HG03460 (cell line): ENCODE results near the gene LCN15.
"Not testable (repeated sequence)": the region's sequence is repeated elsewhere in the genome, so short reads cannot be mapped to it uniquely, and the experiment has no call there.

Experiments used
- ATAC-seq: cut with Tn5 transposase; IDR thresholded peaks from one replicate; pipeline ENCODE4 v1.9.1; 2021; ENCODE audit not compliant: unreplicated experiment

The LCN15 gene

DNA sequence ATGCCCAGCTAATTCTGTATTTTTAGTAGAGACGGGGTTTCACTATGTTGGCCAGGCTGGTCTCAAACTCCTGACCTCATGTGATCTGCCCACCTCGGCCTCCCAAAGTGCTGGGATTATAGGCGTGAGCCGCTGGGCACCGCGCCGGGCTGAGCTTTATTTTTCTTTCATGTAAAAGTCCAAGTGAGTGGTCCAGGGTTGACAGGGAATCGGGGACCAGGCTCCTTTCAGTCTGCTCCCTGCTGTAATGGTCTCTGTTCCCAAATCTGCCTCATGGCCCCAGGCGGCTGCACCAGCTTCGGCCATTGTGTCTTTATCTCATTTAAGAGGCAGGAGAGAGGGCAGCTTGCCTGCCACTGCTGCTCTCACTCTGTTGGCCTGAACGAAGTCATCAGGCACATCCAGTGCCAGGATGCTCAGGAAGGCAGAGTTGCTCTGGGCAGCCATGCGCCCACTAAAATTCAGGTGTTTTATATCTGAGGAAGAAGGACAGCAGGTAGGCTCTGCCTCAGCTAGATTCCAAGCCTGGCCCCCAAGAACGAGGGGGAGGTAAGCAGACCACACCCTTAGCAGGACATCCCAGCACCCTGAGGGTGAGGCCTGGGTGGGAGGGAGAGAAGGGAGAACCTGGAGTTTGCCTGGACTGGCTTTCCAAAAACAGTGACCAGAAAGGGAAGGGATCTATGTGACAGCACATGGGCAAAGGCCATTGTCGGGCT is 30.1 kb upstream of the LCN15 start:
- ATAC-seq = no peak

DNA sequence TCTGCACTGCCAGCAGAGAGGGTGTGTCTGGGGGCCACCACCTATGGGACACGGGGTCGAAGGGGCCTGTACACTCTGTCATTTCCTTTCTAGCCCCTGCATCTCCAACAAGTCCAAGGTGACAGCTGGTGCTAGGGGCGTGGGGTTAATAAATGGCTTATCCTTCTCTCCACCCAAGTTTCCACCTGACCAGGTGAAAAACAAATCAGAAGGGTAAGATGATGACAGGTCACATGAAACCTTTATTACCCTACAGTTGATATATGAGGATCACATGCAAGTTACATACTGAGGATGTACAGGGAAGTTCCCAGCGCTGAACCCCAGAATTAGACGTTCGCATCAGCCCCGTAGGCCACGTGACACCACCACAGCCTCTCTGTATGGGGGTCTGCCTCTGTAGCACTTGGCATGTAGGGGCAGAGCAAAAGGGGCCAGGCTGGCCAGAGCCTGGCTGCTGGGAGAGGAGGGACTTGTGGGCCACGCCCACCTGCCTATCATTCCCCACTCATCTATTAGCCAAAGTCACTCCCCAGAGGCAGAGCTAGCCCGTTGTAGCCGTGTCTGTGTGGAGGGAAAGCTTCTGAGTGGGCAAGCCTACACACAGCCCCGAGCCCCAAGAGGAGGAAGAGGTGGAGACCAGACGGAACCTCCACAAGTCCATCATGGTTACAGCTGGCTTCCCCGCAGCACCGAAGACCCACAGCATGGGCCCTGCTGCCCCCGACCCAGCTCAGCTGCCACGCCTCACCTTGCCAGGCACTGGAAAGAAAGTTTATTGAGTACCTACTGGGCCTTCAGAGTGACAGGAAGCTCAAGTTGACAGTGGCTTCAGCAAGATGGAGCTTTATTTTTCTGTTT is 29.0 kb upstream of the LCN15 start:
- no peak for ATAC-seq

- ATAC-seq = no peak
These were observed 28.2 kb upstream of the LCN15 start for GRCh38 chr9:136792321-136793085.

DNA sequence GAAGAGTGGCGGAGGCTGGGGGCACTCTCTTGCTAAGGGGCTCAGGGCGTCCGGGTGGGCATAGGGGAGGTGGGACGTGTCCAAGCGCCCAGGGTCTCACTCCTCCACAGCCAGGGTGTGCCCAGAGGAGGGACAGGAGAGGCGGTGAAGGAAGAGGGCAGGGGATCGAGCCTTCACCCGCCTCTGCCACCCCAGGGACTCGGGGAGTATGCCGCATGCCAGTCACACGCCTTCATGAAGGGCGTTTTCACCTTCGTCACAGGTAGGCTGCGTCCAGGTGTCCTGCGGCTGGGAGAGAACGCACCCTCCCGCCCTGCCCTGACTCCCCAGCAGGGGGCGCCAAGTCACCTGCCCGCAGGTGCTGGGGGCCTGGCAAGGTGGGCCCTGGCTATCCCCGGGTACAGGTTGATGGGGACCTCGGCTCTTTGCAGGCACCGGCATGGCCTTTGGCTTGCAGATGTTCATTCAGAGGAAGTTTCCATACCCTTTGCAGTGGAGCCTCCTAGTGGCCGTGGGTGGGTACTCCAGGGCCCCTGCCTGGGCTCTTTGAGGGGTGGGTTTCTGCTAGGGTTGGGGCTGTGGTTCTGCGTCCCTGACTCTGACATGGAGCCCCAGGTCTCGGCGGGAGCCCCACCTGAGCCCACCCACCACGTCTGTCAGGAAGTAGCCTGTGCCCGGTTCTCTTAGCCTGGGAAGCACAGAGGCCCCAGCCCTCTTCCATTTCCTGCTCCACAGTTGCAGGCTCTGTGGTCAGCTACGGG is 27.4 kb upstream of the LCN15 start:
- ATAC-seq = peak; percentile 14

- peak; percentile 81 for ATAC-seq
These were observed 26.6 kb upstream of the LCN15 start, which contains the start of gene TMEM141 for GRCh38 chr9:136790640-136791515. Gene TMEM141, plus strand, starts transcription at chr9:136791344. Its CDS starts 27 bp downstream, at chr9:136791371.

GRCh38 chr9:136789523-136789937 is 25.2 kb upstream of the LCN15 start:
- ATAC-seq = no peak

GRCh38 chr9:136788644-136789522 is 24.6 kb upstream of the LCN15 start:
- not testable (repeated sequence) for ATAC-seq

- no peak for ATAC-seq
These were observed 23.5 kb upstream of the LCN15 start for GRCh38 chr9:136787690-136788400.

- not testable (repeated sequence) for ATAC-seq
These were observed 22.7 kb upstream of the LCN15 start for GRCh38 chr9:136786983-136787382.

- no peak for ATAC-seq
These were observed 22.1 kb upstream of the LCN15 start for GRCh38 chr9:136786451-136786850.

- not testable (repeated sequence) for ATAC-seq
These were observed 21.4 kb upstream of the LCN15 start for GRCh38 chr9:136785565-136786355.

DNA sequence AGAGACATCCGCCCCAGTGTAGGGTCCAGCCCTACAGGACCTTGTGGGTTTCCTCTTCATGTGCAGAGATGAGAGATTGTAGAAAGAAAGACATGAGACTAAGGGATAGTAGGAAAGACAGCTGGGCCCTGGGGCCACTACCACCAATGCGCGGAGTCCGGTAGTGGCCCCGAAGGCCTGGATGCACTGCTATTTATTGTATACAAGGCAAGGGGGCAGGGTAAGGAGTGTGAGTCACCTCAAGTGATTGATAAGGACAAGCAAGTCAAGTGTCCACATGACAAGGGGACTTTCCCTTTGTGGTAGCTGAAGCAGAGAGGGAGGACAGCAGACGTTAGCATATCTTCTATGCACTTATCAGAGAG is 20.7 kb upstream of the LCN15 start:
- ATAC-seq = no peak

- no peak for ATAC-seq
These were observed 20.1 kb upstream of the LCN15 start for GRCh38 chr9:136784249-136784996.

GRCh38 chr9:136782452-136782851 is 18.1 kb upstream of the LCN15 start:
- ATAC-seq = no peak

DNA sequence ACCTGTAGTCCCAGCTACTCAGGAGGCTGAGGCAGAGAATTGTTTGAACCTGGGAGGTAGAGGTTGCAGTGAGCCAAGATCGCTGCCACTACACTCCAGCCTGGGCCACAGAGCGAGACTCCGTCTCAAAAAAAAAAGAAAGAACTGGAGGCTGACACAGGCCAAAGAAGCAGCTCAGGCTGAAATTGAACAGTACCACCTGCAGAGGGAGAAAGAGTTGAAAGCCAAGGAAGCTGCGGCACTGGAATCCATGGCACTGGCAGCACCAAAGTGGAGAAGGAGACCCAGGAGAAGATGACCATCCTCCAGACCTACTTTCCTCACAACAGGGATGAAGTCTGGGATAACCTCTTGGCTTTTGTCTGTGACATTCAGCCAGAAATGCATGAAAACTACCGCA is 15.5 kb upstream of the LCN15 start:
- no peak for ATAC-seq

DNA sequence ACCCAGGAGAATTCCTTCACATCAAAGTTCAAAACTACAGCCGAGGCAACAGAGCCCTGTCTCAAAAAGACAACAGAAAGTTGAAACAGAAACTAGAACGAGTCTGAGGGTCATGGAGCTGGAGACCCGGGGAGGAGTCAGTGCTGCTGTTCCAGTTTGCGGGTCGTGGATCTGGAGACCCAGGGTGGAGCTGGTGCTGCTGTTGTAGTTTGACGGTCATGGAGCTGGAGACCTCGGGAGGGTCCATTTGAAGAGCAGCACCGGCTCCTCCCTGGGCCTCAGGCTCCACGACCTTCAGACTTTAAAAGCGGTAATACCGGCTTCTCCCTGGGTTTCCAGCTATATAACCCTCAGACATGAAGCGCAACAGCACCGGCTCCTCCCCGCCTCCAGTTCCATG is 13.0 kb upstream of the LCN15 start:
- ATAC-seq = no peak

- ATAC-seq = no peak
These were observed 12.6 kb upstream of the LCN15 start for GRCh38 chr9:136776947-136777346.
